CD14-positive monocyte (primary cell): ENCODE data around the gene BEST4. TPM values are rescaled to one million over a fixed set of nuclear protein-coding genes. Genes with fewer than 3 reads are reported as not detected.

Experiments used
- DNase-seq, 3 donors: peaks; one replicate each; pipeline ENCODE4 v3.0.0-alpha.2; 2011 to 2022
- H2AFZ ChIP-seq: 2 replicates; pipeline ENCODE4 v1.6.0; 2012; ENCODE audit warnings: mild to moderate bottlenecking, low read depth, low read length, inconsistent platforms; ENCODE audit not compliant: insufficient read depth, poor library complexity, severe bottlenecking
- H3K27ac ChIP-seq, 2 donors: 1 replicate in 1 of 2; 2 replicates in 1 of 2; pipeline ENCODE4 v1.5.1; 2012 to 2013; ENCODE audit warnings: low read length in 2 of 2, control low read depth in 1 of 2, inconsistent platforms in 1 of 2, low read depth in 1 of 2, mild to moderate bottlenecking in 1 of 2
- H3K27me3 ChIP-seq, 2 donors: one replicate each; pipeline versions ENCODE4 v1.6.0 to v1.6.1; 2011 to 2013; ENCODE audit warnings: low read length in 2 of 2; ENCODE audit not compliant: control insufficient read depth in 2 of 2, insufficient read depth in 2 of 2
- H3K36me3 ChIP-seq, 2 donors: replicated peaks in 1 of 2; 1 replicate in 1 of 2; 2 replicates in 1 of 2; pipeline versions ENCODE4 v1.5.1 to v1.6.1; 2012 to 2013; ENCODE audit warnings: low read length in 2 of 2, control low read depth in 1 of 2, inconsistent platforms in 1 of 2, mild to moderate bottlenecking in 1 of 2; ENCODE audit not compliant: insufficient read depth in 2 of 2, control insufficient read depth in 1 of 2
- H3K4me1 ChIP-seq, 2 donors: 1 replicate in 1 of 2; 2 replicates in 1 of 2; pipeline versions ENCODE4 v1.5.1 to v1.6.1; 2012 to 2013; ENCODE audit warnings: low read length in 2 of 2, control low read depth in 1 of 2, inconsistent platforms in 1 of 2, mild to moderate bottlenecking in 1 of 2, moderate library complexity in 1 of 2; ENCODE audit not compliant: insufficient read depth in 2 of 2, control insufficient read depth in 1 of 2
- H3K4me2 ChIP-seq: replicated peaks from 2 replicates; pipeline ENCODE3; 2012; ENCODE audit warnings: low read length, moderate library complexity, mild to moderate bottlenecking; ENCODE audit not compliant: poor library complexity, severe bottlenecking; ENCODE audit errors: extremely low read depth
- H3K4me3 ChIP-seq, 3 experiments: fragments of 200-600 bp in 1 of 3; sonication (generic) in 1 of 3; replicated peaks in 1 of 3; 1 replicate in 2 of 3; 2 replicates in 1 of 3; pipeline ENCODE4 v1.5.1; 2011 to 2013; ENCODE audit warnings: low read length in 3 of 3, mild to moderate bottlenecking in 3 of 3, control low read depth in 2 of 3, low read depth in 2 of 3, inconsistent platforms in 1 of 3, moderate library complexity in 1 of 3
- H3K79me2 ChIP-seq: 2 replicates; pipeline ENCODE4 v1.6.0; 2012; ENCODE audit warnings: mild to moderate bottlenecking, control low read depth, inconsistent platforms, low read length, moderate library complexity; ENCODE audit not compliant: insufficient read depth
- H3K9ac ChIP-seq: 2 replicates; pipeline ENCODE4 v1.6.0; 2017; ENCODE audit warnings: low read length, mild to moderate bottlenecking; ENCODE audit not compliant: insufficient read depth, poor library complexity, severe bottlenecking
- H3K9me3 ChIP-seq, 2 donors: replicated peaks in 1 of 2; 1 replicate in 1 of 2; 2 replicates in 1 of 2; pipeline versions ENCODE4 v1.5.1 to v1.6.1; 2012 to 2013; ENCODE audit warnings: low read length in 2 of 2, control low read depth in 1 of 2; ENCODE audit not compliant: control insufficient read depth in 1 of 2, insufficient read depth in 1 of 2
- H4K20me1 ChIP-seq: 2 replicates; pipeline ENCODE4 v1.6.0; 2012; ENCODE audit warnings: mild to moderate bottlenecking, low read length, control low read depth, moderate library complexity; ENCODE audit not compliant: insufficient read depth
- H3K27ac Mint-ChIP-seq, 7 donors: one replicate each; pipeline ENCODE4 v1.8.0; 2020; ENCODE audit warnings: mild to moderate bottlenecking in 7 of 7, mixed read lengths in 7 of 7, moderate library complexity in 6 of 7, inconsistent platforms in 2 of 7
- H3K27me3 Mint-ChIP-seq, 3 donors: one replicate each; pipeline ENCODE4 v1.8.0; 2021 to 2022; ENCODE audit warnings: low read depth in 3 of 3, mild to moderate bottlenecking in 3 of 3, mixed read lengths in 3 of 3, moderate library complexity in 3 of 3, inconsistent platforms in 1 of 3
- H3K36me3 Mint-ChIP-seq, 2 donors: one replicate each; pipeline ENCODE4 v1.8.0; 2020; ENCODE audit warnings: mixed read lengths in 2 of 2, inconsistent platforms in 1 of 2, mild to moderate bottlenecking in 1 of 2
- H3K4me1 Mint-ChIP-seq: one replicate; pipeline ENCODE4 v1.8.0; 2020; ENCODE audit warnings: mild to moderate bottlenecking, mixed read lengths
- H3K4me3 Mint-ChIP-seq, 2 donors: one replicate each; pipeline ENCODE4 v1.8.0; 2020; ENCODE audit warnings: mild to moderate bottlenecking in 2 of 2, mixed read lengths in 2 of 2, moderate library complexity in 1 of 2
- H3K9me3 Mint-ChIP-seq, 7 donors: one replicate each; pipeline ENCODE4 v1.8.0; 2020 to 2022; ENCODE audit warnings: mixed read lengths in 7 of 7, mild to moderate bottlenecking in 6 of 7, moderate library complexity in 6 of 7, inconsistent platforms in 2 of 7
- WGBS: methylation state at CpG from one replicate; pipeline ENCODE4 v1.1.5; 2013; ENCODE audit warnings: missing lambda C conversion rate; ENCODE audit not compliant: insufficient coverage; 5-methylcytosine and 5-hydroxymethylcytosine counted together
- intact Hi-C, 2 donors: fragments of 100-400 bp; cut with micrococcal nuclease; formaldehyde crosslinking; loops; one replicate each; pipeline versions ENCODE4 v1.15.0 to v1.15.1; 2023
- polyA plus RNA-seq, 3 donors: library from polyadenylated mRNA; depleted of rRNA in 1 of 3; unstranded in 2 of 3; stranded (reverse) in 1 of 3; fragments of 300-500 nt in 2 of 3; fragments of >200 nt in 1 of 3; fragmentation: Illumina TruSeq in 2 of 3; gene quantifications; 1 replicate in 2 of 3; 2 replicates in 1 of 3; pipeline ENCODE4 v1.2.3, GENCODE V29; 2012 to 2021
- TF ChIP-seq, protein P1 (sequence below): fragments of 200-600 bp; IDR thresholded peaks from one replicate; pipeline ENCODE4 v1.8.0; 2022; ENCODE audit warnings: antibody characterized with exemption, mild to moderate bottlenecking

The BEST4 gene
- polyA plus RNA-seq, 3 donors: 0.19 TPM; not detected in 2

DNA sequence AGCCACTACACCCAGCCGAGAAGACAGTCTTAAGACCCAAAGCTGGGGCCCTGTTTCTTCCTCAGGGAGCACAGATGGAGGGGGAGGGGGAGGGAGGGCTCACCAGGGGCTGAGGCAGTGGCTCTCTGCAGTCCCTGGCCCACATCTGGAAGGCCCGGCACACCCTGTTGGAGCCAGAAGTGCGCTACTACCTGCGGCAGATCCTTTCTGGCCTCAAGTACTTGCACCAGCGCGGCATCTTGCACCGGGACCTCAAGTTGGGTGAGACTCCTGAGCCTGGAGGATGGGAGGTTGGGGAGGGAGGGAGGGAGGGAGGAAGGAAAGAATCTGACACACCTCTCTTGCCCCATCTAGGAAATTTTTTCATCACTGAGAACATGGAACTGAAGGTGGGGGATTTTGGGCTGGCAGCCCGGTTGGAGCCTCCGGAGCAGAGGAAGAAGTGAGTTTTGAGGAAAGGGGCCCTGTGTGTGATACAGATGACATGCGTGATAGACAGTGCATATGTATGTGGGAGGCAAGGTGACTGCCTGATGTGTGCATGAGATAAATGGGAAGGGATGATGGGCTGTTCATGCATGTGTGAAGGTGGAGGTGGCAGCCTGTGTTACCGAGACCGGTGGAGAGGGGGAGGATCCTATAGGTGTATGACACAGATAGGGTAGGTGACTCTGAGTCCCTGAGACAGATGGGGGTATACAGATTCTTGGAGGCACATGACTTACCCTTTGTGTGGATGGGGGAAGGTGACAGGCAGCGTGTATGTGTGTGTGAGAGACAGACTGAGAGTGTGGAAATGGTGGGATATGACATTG is 13.7 kb upstream of the BEST4 start:
- Histone ChIP-seq H3K79me2 (peaks cover 19% of the 10 kb centered on the region), H3K4me3 (peak overlapping the region; percentile 60 to 99 (median 76)), H4K20me1 (peaks cover 35% of the 10 kb centered on the region), H3K36me3 (peaks cover 36 to 45% of the 10 kb centered on the region in 2 donors), H3K4me1 (peaks cover 41 to 53% of the 10 kb centered on the region in 2 donors), H3K27me3 (no peaks in the 10 kb centered on the region), H3K9me3 (no peaks in the 10 kb centered on the region), H3K27ac (peak overlapping the region in 1 of 2 donors; percentile 6), H3K4me2 (peak overlapping the region; percentile 96), H3K9ac (peak overlapping the region; percentile 93), H2AFZ (no peak overlapping the region)
- peaks cover 29% of the 10 kb centered on the region for H3K4me1 Mint-ChIP-seq
- peak overlapping the region; percentile 94 to 98 for H3K4me3 Mint-ChIP-seq
- WGBS: 64% methylated on average over 7 of the region's 13 CpGs
- peak; percentile 54 to 90 (median 63) for DNase-seq
- H3K27me3 Mint-ChIP-seq: peaks cover 1 to 9% (median 4%) of the 10 kb centered on the region in 3 donors
- H3K9me3 Mint-ChIP-seq: peaks cover 0 to 1% (median 0%) of the 10 kb centered on the region in 7 donors
- intact Hi-C loops: loop anchor here (1.0 to 2.0 kb wide), 2 partner anchors 8 to 17 kb away; no protein-coding TSS in a partner anchor
- peak overlapping the region; percentile 61 to 98 (median 88) for H3K27ac Mint-ChIP-seq
- TF ChIP-seq, protein P1, sequence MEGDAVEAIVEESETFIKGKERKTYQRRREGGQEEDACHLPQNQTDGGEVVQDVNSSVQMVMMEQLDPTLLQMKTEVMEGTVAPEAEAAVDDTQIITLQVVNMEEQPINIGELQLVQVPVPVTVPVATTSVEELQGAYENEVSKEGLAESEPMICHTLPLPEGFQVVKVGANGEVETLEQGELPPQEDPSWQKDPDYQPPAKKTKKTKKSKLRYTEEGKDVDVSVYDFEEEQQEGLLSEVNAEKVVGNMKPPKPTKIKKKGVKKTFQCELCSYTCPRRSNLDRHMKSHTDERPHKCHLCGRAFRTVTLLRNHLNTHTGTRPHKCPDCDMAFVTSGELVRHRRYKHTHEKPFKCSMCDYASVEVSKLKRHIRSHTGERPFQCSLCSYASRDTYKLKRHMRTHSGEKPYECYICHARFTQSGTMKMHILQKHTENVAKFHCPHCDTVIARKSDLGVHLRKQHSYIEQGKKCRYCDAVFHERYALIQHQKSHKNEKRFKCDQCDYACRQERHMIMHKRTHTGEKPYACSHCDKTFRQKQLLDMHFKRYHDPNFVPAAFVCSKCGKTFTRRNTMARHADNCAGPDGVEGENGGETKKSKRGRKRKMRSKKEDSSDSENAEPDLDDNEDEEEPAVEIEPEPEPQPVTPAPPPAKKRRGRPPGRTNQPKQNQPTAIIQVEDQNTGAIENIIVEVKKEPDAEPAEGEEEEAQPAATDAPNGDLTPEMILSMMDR: no peak
- H3K36me3 Mint-ChIP-seq: peaks cover 45 to 48% of the 10 kb centered on the region in 2 donors

DNA sequence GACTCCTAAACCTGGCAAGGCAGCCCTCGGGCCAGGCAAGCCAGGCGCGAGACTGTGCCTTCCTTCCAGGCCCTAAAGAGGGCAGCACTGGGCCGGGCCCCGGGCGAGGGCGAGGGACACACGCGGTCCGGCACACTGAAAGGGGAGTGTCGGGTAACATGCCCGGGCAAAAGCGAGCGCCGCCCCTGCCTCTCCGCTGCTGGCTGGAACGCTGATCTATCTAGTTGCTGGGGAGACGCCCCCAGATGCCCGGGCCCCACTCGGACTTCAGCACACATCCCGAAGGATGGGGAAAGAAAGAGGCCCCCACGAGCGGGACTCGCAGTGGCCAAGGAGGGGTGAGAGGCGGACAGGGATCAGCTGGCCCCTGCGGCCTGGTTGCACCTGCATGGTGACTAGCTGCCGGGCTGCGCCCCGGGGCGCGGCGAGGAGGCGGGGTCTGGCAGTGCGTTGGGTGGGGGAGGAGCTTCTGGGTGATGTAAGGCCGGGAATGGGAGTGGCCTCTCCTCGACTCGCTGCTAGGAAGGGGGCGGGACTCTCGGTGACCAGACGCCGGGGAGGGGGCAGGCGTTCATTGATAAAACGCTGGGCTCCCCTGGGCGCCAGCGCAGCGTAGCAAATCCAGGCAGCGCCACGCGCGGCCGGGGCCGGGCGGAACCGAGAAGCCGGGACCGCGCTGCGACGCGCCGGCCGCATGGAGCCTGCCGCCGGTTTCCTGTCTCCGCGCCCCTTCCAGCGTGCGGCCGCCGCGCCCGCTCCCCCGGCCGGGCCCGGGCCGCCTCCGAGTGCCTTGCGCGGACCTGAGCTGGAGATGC is 12.0 kb upstream of the BEST4 start, which contains the start of gene PLK3:
Gene PLK3 (plus strand): TSS at position 608 of the 815 bp plus-strand sequence. CDS start 87 bp downstream, at position 695.
- H3K4me3 ChIP-seq: peak within 1 kb of the TSS; percentile 60 to 99 (median 76)
- peak within 1 kb of the TSS; percentile 90 to 95 for H3K27ac ChIP-seq
- peak within 1 kb of the TSS; percentile 84 for H2AFZ ChIP-seq
- H3K27me3 ChIP-seq: no peaks in the 10 kb centered on the region
- H3K4me2 ChIP-seq: peak within 1 kb of the TSS; percentile 96
- peaks cover 29 to 38% of the 10 kb centered on the region in 2 donors for H3K4me1 ChIP-seq
- peaks cover 28 to 29% of the 10 kb centered on the region in 2 donors for H3K36me3 ChIP-seq
- peak within 1 kb of the TSS; percentile 93 for H3K9ac ChIP-seq
- under 1% methylated on average over 78 of the region's 79 CpGs for WGBS
- TF ChIP-seq, protein P1: peak; percentile 90
- peak; percentile 97 to 99 (median 99) for DNase-seq
- intact Hi-C loops: loop anchor here (2.0 to 10.0 kb wide), 3 partner anchors 19 to 505 kb away; no protein-coding TSS in a partner anchor
- peaks cover 19% of the 10 kb centered on the region for H3K79me2 ChIP-seq
- Mint-ChIP-seq H3K36me3 (peaks cover 35 to 36% of the 10 kb centered on the region in 2 donors), H3K27ac (peak within 1 kb of the TSS; percentile 98 to 100 (median 99)), H3K4me1 (peaks cover 20% of the 10 kb centered on the region), H3K9me3 (peaks cover 0 to 1% (median 0%) of the 10 kb centered on the region in 7 donors), H3K27me3 (peaks cover 1 to 9% (median 4%) of the 10 kb centered on the region in 3 donors), H3K4me3 (peak within 1 kb of the TSS; percentile 94 to 98)
- H3K9me3 ChIP-seq: no peaks in the 10 kb centered on the region
- peaks cover 35% of the 10 kb centered on the region for H4K20me1 ChIP-seq
